H9 (cell line): ENCODE data around the gene QSOX2. TPM values are rescaled to one million over a fixed set of nuclear protein-coding genes. Genes with fewer than 3 reads are reported as not detected.

Experiments
- DNase-seq: peaks from one replicate; pipeline ENCODE4 v3.0.0-alpha.2; 2017
- H2AFZ ChIP-seq: one replicate; pipeline ENCODE4 v1.6.1; 2013; ENCODE audit warnings: mild to moderate bottlenecking, low read length, control low read depth, moderate library complexity
- H2AK5ac ChIP-seq: 2 replicates; pipeline ENCODE4 v1.6.1; 2013; ENCODE audit warnings: low read length, control low read depth, mixed read lengths; ENCODE audit not compliant: insufficient read length
- H2BK120ac ChIP-seq: one replicate; pipeline ENCODE4 v1.6.1; 2013; ENCODE audit warnings: low read depth, mild to moderate bottlenecking, low read length, control low read depth, inconsistent platforms; ENCODE audit not compliant: poor library complexity, severe bottlenecking
- H2BK12ac ChIP-seq: 2 replicates; pipeline ENCODE4 v1.6.1; 2013; ENCODE audit warnings: low read length, control low read depth, mixed read lengths, low read depth; ENCODE audit not compliant: insufficient read length
- H2BK15ac ChIP-seq: 2 replicates; pipeline ENCODE4 v1.6.1; 2013; ENCODE audit warnings: low read depth, low read length, control low read depth
- H2BK20ac ChIP-seq: one replicate; pipeline ENCODE4 v1.6.1; 2013; ENCODE audit warnings: low read depth, mild to moderate bottlenecking, low read length, control low read depth, inconsistent platforms; ENCODE audit not compliant: poor library complexity, severe bottlenecking
- H2BK5ac ChIP-seq: 2 replicates; pipeline ENCODE4 v1.6.1; 2013; ENCODE audit warnings: low read length, control low read depth, mixed read lengths; ENCODE audit not compliant: insufficient read length
- H3K14ac ChIP-seq: 2 replicates; pipeline ENCODE4 v1.6.1; 2013; ENCODE audit warnings: low read length, control low read depth; ENCODE audit not compliant: insufficient read depth
- H3K18ac ChIP-seq: 2 replicates; pipeline ENCODE4 v1.6.1; 2013; ENCODE audit warnings: low read depth, mild to moderate bottlenecking, mixed read lengths, low read length, control low read depth; ENCODE audit not compliant: insufficient read length
- H3K23ac ChIP-seq: 2 replicates; pipeline ENCODE4 v1.6.1; 2013; ENCODE audit warnings: low read length, control low read depth, mixed read lengths, low read depth; ENCODE audit not compliant: insufficient read length
- H3K23me2 ChIP-seq: 2 replicates; pipeline ENCODE4 v1.6.1; 2013; ENCODE audit warnings: low read depth, mild to moderate bottlenecking, mixed read lengths, low read length, control low read depth; ENCODE audit not compliant: insufficient read length, poor library complexity, severe bottlenecking
- H3K27ac ChIP-seq: 2 replicates; pipeline ENCODE4 v1.5.1; 2013; ENCODE audit warnings: low read length, control low read depth, mixed read lengths, low read depth; ENCODE audit not compliant: insufficient read length
- H3K27me3 ChIP-seq: 2 replicates; pipeline ENCODE4 v1.6.1; 2013; ENCODE audit warnings: low read length, control low read depth, inconsistent platforms; ENCODE audit not compliant: insufficient read depth
- H3K4ac ChIP-seq: 2 replicates; pipeline ENCODE4 v1.6.1; 2013; ENCODE audit warnings: low read depth, mild to moderate bottlenecking, control low read depth, inconsistent platforms, low read length, moderate library complexity
- H3K4me1 ChIP-seq: 2 replicates; pipeline ENCODE4 v1.6.1; 2013; ENCODE audit warnings: low read length, control low read depth, inconsistent platforms; ENCODE audit not compliant: insufficient read depth
- H3K4me2 ChIP-seq: 2 replicates; pipeline ENCODE4 v1.6.1; 2013; ENCODE audit warnings: low read length, control low read depth, mixed read lengths; ENCODE audit not compliant: insufficient read length, insufficient read depth
- H3K56ac ChIP-seq: 2 replicates; pipeline ENCODE4 v1.6.1; 2013; ENCODE audit warnings: low read depth, mild to moderate bottlenecking, mixed read lengths, low read length, control low read depth; ENCODE audit not compliant: insufficient read length
- H3K79me1 ChIP-seq: 2 replicates; pipeline ENCODE4 v1.6.1; 2013; ENCODE audit warnings: low read depth, mild to moderate bottlenecking, moderate library complexity, low read length, control low read depth, inconsistent platforms; ENCODE audit not compliant: insufficient read depth, poor library complexity, severe bottlenecking
- H3K79me2 ChIP-seq: 2 replicates; pipeline ENCODE4 v1.6.1; 2013; ENCODE audit warnings: low read length, control low read depth, inconsistent platforms; ENCODE audit not compliant: insufficient read depth
- H3K9ac ChIP-seq: 2 replicates; pipeline ENCODE4 v1.6.1; 2013; ENCODE audit warnings: low read length, control low read depth, mixed read lengths; ENCODE audit not compliant: insufficient read length; ENCODE audit errors: extremely low read depth
- H3K9me3 ChIP-seq: one replicate; pipeline ENCODE4 v1.6.1; 2013; ENCODE audit warnings: low read depth, low read length, inconsistent platforms; ENCODE audit not compliant: control insufficient read depth
- H3T11ph ChIP-seq: one replicate; pipeline ENCODE4 v1.6.1; 2013; ENCODE audit warnings: mild to moderate bottlenecking, low read length, control low read depth, inconsistent platforms
- H4K20me1 ChIP-seq: one replicate; pipeline ENCODE4 v1.6.1; 2013; ENCODE audit not compliant: control insufficient read depth, insufficient read length, insufficient read depth
- H4K5ac ChIP-seq: 2 replicates; pipeline ENCODE4 v1.6.1; 2013; ENCODE audit warnings: low read depth, mild to moderate bottlenecking, mixed read lengths, low read length, control low read depth; ENCODE audit not compliant: insufficient read length
- H4K8ac ChIP-seq: replicated peaks from 2 replicates; pipeline ENCODE4 v1.6.1; 2013; ENCODE audit warnings: low read length, control low read depth, mixed read lengths, low read depth; ENCODE audit not compliant: insufficient read length
- H4K91ac ChIP-seq: 2 replicates; pipeline ENCODE4 v1.6.1; 2013; ENCODE audit warnings: low read depth, mild to moderate bottlenecking, moderate library complexity, mixed read lengths, low read length, control low read depth; ENCODE audit not compliant: insufficient read length
- H3K27ac Mint-ChIP-seq, 3 experiments: 2 replicates in 2 of 3; 3 replicates in 1 of 3; pipeline ENCODE4 v1.8.0; 2020 to 2021; ENCODE audit warnings: mixed read lengths in 3 of 3, mild to moderate bottlenecking in 1 of 3, moderate library complexity in 1 of 3
- H3K27me3 Mint-ChIP-seq: 2 replicates; pipeline ENCODE4 v1.8.0; 2021; ENCODE audit warnings: low read depth, mild to moderate bottlenecking, moderate library complexity, mixed read lengths
- H3K36me3 Mint-ChIP-seq, 3 experiments: 2 replicates in 2 of 3; 3 replicates in 1 of 3; pipeline ENCODE4 v1.8.0; 2020 to 2021; ENCODE audit warnings: low read depth in 3 of 3, mixed read lengths in 3 of 3; ENCODE audit not compliant: insufficient read depth in 1 of 3
- H3K4me1 Mint-ChIP-seq, 2 experiments: 2 replicates each; pipeline ENCODE4 v1.8.0; 2020; ENCODE audit warnings: mixed read lengths in 2 of 2
- H3K4me3 Mint-ChIP-seq, 2 experiments: 2 replicates in 1 of 2; 3 replicates in 1 of 2; pipeline ENCODE4 v1.8.0; 2020 to 2021; ENCODE audit warnings: mild to moderate bottlenecking in 2 of 2, mixed read lengths in 2 of 2, moderate library complexity in 1 of 2
- H3K9me3 Mint-ChIP-seq, 2 experiments: 2 replicates in 1 of 2; 3 replicates in 1 of 2; pipeline ENCODE4 v1.8.0; 2020; ENCODE audit warnings: mild to moderate bottlenecking in 2 of 2, mixed read lengths in 2 of 2, moderate library complexity in 1 of 2
- WGBS: extraction: QIAGEN DNeasy Blood & Tissue Kit; methylation state at CpG from one replicate; pipeline ENCODE4 v1.1.7; 2013; ENCODE audit warnings: missing lambda C conversion rate, low lambda C conversion rate, mixed read lengths; ENCODE audit not compliant: insufficient read length; ENCODE audit errors: extremely low coverage; 5-methylcytosine and 5-hydroxymethylcytosine counted together
- total RNA-seq: library from RNA; stranded (reverse); gene quantifications from 2 replicates; pipeline ENCODE4 v1.2.1, GENCODE V29; 2021
- TF ChIP-seq, protein P1 (sequence below): fragments of 200-600 bp; sonication (generic); conservative IDR thresholded peaks from 3 replicates; pipeline ENCODE4 v1.8.0; 2021; ENCODE audit warnings: antibody characterized with exemption, mild to moderate bottlenecking

The QSOX2 gene
- total RNA-seq, 1 experiment from 2014 or later: 25.8 TPM

- no CpG with 5 or more reads among the region's 33 CpGs for WGBS
- Histone ChIP-seq H3K9ac (no peak overlapping the region), H3K79me1 (no peaks in the 10 kb centered on the region), H2BK12ac (no peak overlapping the region), H3K4ac (no peak overlapping the region), H3K4me1 (no peaks in the 10 kb centered on the region), H3K18ac (no peak overlapping the region), H3K14ac (no peak overlapping the region), H2AFZ (no peak overlapping the region), H4K20me1 (no peaks in the 10 kb centered on the region), H4K8ac (no peak overlapping the region), H2BK15ac (no peak overlapping the region), H3K79me2 (peaks cover 4% of the 10 kb centered on the region; the same call in 1 of the 2 replicates), H3T11ph (no peak overlapping the region), H4K5ac (no peak overlapping the region), H2BK20ac (no peak overlapping the region), H2BK5ac (no peak overlapping the region), H3K4me2 (no peak overlapping the region), H3K23ac (no peak overlapping the region), H3K56ac (no peak overlapping the region), H2BK120ac (no peak overlapping the region), H2AK5ac (no peak overlapping the region), H3K27me3 (no peaks in the 10 kb centered on the region), H3K9me3 (no peaks in the 10 kb centered on the region), H4K91ac (no peak overlapping the region), H3K27ac (no peak overlapping the region), H3K23me2 (no peaks in the 10 kb centered on the region)
- H3K27me3 Mint-ChIP-seq: no peaks in the 10 kb centered on the region
- DNase-seq: no peak
- peaks cover 9 to 15% of the 10 kb centered on the region in 2 experiments for H3K4me1 Mint-ChIP-seq
- peak overlapping the region in 2 of 3 experiments; percentile 74 to 87; a peak in 5 of 7 replicates for H3K27ac Mint-ChIP-seq
- H3K4me3 Mint-ChIP-seq: no peak overlapping the region
- peaks cover 7 to 10% (median 8%) of the 10 kb centered on the region in 3 experiments; a peak in 5 of 7 replicates for H3K36me3 Mint-ChIP-seq
- no peaks in the 10 kb centered on the region for H3K9me3 Mint-ChIP-seq
- TF ChIP-seq, protein P1, sequence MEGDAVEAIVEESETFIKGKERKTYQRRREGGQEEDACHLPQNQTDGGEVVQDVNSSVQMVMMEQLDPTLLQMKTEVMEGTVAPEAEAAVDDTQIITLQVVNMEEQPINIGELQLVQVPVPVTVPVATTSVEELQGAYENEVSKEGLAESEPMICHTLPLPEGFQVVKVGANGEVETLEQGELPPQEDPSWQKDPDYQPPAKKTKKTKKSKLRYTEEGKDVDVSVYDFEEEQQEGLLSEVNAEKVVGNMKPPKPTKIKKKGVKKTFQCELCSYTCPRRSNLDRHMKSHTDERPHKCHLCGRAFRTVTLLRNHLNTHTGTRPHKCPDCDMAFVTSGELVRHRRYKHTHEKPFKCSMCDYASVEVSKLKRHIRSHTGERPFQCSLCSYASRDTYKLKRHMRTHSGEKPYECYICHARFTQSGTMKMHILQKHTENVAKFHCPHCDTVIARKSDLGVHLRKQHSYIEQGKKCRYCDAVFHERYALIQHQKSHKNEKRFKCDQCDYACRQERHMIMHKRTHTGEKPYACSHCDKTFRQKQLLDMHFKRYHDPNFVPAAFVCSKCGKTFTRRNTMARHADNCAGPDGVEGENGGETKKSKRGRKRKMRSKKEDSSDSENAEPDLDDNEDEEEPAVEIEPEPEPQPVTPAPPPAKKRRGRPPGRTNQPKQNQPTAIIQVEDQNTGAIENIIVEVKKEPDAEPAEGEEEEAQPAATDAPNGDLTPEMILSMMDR: no peak
Observed at GRCh38 chr9:136229096-136230065, 16.2 kb downstream of the QSOX2 start.
